Neural progenitor cell (in vitro differentiated cells): ENCODE measurements around the gene TAS2R43.

Experiments used
- EZH2phosphoT487 ChIP-seq: fragments of 200-600 bp; sonication (generic); IDR thresholded peaks from 2 replicates; pipeline ENCODE4 v1.6.1; 2017; ENCODE audit warnings: antibody characterized with exemption
- TF ChIP-seq, protein P1 (sequence below): fragments of 200-600 bp; sonication (generic); IDR thresholded peaks from 2 replicates; pipeline ENCODE4 v1.5.1; 2017; ENCODE audit warnings: antibody characterized with exemption, mild to moderate bottlenecking

GRCh38 chr12:11105546-11105945, 13.4 kb upstream of the TAS2R43 start:
- TF ChIP-seq, protein P1, sequence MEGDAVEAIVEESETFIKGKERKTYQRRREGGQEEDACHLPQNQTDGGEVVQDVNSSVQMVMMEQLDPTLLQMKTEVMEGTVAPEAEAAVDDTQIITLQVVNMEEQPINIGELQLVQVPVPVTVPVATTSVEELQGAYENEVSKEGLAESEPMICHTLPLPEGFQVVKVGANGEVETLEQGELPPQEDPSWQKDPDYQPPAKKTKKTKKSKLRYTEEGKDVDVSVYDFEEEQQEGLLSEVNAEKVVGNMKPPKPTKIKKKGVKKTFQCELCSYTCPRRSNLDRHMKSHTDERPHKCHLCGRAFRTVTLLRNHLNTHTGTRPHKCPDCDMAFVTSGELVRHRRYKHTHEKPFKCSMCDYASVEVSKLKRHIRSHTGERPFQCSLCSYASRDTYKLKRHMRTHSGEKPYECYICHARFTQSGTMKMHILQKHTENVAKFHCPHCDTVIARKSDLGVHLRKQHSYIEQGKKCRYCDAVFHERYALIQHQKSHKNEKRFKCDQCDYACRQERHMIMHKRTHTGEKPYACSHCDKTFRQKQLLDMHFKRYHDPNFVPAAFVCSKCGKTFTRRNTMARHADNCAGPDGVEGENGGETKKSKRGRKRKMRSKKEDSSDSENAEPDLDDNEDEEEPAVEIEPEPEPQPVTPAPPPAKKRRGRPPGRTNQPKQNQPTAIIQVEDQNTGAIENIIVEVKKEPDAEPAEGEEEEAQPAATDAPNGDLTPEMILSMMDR, result no peak
- no peak for TF ChIP-seq EZH2phosphoT487
